Activated CD4-positive, alpha-beta T cell treated with anti-CD3 and anti-CD28 coated beads for 4 hours (primary cell): ENCODE results near the gene RNF214.
"Not testable (repeated sequence)": the region's sequence is repeated elsewhere in the genome, so short reads cannot be mapped to it uniquely, and the experiment has no call there.

Experiments
- DNase-seq, 2 donors: peaks; one replicate each; pipeline ENCODE4 v3.0.0-alpha.2; 2020

The RNF214 gene

DNA sequence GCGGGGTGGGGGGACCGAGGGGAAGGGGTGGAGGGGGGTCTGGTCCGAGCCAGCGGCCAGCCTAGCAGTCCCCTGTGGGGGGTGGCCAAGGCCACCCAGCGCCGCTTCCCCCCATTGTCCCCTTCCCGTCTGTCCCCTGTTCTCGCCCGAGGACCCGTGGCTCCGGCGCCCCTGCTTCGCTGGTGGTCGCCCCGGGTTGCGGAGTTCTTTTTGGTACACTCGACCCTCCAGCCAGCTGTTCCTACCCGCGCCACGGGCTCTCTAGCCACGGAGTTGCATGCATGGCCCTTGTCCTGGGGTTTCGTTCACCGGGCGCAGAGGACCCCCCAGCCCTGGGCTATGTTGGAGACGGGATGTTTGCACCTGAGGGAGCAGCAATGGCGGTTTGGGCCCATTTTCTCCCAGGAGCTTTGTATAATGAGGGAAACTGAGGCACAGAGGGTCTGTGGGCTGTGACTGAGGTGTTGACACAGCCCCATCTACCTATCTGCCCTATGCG lies 489 bp downstream of the RNF214 start:
- DNase-seq = no peak

DNA sequence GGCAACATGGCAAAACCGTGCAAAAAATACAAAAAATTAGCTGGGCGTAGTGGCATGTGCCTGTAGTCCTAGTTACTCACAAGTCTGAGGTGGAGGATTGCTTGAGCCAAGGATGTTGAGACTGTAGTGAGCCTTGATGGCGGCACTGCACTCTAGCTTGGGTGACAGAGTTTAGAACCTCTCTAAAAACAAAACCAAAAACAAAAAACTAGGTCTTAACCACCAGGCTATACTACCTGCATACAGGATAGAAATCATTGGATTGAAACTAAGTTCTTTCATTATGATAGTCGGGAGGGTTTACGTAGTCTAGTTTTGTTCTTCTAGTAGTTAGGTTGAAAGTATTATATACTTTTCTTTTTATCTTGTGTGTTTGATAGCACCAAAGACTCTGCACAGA lies 5.8 kb downstream of the RNF214 start:
- DNase-seq = no peak

DNA sequence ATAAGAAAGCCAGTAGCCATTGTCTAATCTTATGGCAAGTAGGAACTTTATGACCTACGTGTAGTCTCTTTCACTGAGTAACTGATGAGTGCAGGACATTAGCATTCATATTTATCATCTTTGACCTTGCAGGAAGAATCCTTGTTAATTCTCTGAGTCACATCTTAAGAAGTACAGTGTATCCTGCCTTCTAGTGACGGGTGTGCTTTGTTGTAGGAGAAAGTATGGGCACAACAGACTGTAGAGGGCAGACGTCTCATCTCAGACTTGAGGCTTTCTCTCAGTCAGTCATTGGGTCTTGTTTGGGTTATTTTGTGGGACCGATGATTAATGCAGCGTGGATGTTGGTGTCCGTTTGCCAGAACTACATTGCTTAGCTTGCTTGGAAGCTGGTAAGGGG lies 6.8 kb downstream of the RNF214 start:
- no peak for DNase-seq

DNA sequence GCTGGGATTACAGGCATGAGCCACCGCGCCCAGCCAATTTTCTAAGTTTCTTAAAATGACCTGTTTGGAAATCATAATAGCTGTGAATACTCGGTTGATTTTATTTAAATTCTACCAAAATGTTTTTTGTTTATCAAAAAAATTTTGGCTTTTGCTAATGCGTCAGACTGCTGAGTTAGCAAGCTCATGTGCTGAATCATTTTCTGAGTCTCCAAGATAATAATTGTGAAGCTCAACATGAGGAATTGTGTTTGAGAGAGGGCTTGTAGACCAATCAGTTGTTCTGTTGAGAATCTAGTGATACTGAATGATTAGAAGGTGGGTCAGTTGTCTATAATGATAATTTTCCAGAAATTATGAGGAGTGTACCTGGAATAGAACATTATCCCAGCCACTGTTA lies 15.9 kb downstream of the RNF214 start:
- no peak for DNase-seq

DNA sequence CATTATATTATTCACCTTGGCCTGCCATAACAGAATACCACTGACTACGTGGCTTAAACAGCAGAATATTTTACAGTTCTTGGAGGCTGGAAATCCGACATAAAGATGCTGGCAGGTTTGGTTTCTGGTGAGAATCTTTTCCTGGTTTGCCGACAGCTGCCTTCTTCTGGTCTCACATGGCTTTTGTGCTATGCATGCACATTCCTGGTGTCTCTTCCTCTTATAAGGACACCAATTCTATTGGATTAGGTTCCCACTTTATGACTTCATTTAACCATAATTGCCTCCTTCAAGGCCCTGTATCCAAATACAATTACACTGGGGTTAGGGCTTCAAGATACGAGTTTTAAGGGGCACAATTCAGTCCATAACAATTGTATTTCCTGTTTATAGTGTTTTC lies 17.1 kb downstream of the RNF214 start:
- DNase-seq = no peak

DNA sequence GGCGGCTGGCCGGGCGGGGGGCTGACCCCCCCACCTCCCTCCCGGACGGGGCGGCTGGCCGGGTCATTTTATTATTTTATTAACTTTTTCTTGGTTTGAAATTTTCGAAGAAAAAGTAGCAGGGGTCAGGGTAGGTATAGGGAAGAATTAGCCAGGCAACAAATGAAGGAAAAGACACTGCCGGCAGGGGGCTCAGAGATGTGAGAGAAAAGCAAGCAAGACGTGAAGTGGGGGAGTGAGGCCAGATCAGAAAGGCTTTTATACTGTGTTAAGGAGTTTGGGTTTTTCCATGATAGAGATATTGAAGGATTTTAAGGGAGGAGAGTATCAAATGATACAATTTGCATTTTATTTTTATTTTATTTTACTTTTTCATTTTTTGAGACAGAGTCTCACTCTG lies 19.0 kb downstream of the RNF214 start:
- DNase-seq = no peak

DNA sequence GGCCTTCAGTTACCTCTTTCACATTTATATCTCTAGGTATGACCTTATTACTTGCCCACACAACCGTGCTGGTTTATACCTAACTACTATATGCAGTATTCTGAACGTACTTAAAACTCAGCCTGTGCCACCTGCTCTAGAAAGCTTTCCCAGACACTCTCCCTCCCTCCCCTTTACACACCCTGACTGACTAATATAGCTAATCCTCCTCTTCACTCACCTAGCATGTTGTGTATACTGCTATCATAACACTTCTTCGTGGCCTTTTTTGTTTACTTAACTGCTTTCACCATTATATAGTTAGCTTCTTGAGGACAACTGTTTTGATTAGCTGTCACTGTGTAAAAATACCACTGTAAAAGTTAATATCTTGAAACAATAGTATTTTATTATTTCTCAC lies 23.5 kb downstream of the RNF214 start:
- no peak for DNase-seq

DNA sequence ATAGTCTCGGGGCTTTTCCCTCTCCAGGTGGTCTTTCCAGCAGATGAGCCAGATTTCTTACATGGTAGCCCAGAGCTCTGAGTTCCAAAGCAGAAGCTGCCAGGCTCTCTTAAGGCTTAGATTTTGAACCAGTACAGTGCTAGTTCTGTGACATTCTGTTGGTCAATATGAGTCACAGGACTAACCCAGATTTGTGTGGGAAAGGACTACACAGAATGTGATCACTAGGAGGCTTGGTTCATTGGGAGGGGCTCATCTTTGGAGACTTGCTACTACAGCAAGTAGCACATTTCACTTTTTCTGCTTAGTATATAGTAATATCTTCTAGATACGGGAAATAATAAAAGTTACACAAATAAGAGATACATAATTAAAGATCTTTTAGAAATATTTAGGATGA lies 24.1 kb downstream of the RNF214 start:
- DNase-seq = no peak

DNA sequence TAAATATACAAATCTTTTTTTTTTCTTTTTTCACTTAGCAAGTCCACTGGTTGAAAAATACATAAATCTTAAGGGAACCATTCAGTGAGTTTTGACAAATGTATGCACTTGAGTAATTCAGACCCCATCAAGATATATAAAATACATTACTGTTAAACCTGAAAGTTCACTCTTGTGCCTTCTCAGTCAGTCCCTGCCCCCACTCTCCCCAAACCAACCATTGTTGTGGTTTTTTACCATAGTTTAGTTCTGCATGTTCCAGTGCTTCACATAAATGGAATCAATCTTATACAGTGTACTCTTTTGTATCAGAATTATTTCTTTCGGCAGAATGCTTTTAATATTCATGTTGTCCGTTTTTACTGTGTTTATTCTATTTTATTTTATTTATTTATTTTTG lies 26.1 kb downstream of the RNF214 start:
- no peak for DNase-seq

DNA sequence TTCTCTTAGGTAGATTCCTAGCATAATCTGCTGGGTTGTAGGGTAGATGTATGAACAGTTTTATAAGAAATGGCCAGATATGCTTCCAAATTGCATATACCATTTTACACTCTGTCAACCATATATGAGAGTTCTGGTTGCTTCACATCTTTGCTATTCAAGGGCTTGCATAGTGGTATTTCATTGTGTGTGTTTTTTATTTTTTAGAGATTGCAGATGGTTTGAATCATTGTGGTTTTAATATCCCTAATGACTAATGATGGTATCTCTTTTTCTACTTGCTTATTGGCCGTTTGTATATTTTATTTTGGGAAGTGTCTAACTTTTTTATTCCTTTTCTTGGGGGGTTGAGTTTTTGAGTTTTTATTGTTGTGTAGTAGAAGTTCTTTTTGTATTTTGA lies 26.9 kb downstream of the RNF214 start:
- DNase-seq = no peak

DNA sequence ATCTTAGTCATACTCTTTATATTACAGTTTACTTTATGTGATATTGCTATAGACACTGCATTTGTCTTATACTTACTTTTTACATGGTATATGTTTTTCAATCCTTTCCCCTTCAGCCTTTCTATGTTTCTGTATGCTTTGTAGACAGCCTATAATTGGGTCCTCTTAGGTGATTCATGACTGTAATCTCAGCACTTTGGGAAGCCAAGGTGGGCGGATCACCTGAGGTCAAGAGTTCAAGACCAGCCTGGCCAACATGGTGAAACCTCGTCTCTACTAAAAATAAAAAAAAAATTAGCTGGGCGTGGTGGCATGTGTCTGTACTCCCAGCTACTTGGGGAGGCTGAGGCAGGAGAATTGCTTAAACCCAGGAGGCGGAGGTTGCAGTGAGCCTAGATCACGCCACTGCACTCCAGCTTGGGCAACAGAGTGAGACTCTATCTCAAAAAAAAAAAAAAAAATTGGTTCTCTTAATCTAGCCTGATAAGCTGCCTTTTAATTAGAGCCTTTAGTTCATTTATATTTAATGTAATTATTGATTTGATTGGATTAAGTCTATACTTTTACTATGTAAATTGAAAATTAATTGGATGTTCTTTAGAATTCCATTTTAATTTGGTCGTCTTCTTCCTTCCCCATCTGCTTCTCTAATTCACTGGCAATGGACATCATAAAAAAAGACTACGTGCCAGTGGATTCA lies 32.3 kb downstream of the RNF214 start:
- not testable (repeated sequence) for DNase-seq

DNA sequence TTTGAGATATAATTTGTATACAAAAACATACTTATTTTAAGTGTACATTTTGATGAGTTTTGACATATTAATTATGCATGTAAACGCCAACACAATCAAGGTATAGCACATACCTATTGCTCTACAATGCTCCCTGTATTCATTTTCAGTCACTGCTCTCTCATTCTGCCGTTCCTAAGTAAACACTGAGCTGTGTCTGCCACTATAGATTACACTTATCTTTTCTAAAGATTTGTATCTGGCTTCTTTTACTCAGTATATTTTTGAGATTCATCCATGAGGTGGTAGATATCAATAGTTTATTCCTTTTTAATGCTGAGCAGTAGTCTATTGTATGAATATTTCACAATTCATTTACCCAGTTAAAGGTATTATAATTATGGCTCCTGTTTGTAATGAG lies 33.3 kb downstream of the RNF214 start:
- no peak for DNase-seq

DNA sequence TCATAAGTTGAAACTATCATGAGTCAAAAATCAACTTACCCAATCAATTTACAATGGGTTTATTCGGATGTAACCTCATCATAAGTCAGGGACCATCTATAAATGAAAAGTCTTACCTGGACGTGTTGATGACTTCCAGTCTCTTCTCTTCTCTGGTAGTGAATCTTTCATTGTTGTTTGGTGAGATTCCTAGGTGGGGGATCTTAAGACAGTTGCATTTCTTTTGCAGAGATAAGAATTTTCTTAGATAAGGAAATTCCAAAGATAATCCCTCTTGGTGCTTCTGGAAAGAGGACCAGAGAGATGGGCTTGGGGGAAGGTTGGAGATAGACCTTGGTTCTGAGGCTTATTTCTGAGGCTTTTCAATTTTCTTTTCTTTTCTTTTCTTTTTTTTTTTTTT lies 37.4 kb downstream of the RNF214 start:
- no peak for DNase-seq

DNA sequence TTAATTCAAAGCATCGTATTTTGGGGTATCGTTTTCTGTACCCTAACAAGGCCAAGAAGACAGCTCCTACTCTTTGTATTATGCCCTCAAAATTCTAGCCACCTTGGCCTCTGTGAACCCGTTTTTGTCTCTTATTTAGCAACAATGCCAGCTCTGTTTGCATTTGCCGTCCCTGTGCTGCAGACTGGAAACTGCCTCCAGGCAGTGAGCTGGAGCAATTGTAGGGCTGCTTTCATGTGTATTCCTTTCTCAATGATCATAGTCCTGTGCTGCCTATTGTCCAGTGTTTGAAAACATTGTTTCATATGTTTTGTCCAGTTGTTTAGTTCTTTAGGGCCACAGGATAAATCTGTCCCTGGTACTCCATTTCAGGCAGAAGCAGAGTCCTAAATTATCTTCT lies 38.7 kb downstream of the RNF214 start:
- no peak for DNase-seq

DNA sequence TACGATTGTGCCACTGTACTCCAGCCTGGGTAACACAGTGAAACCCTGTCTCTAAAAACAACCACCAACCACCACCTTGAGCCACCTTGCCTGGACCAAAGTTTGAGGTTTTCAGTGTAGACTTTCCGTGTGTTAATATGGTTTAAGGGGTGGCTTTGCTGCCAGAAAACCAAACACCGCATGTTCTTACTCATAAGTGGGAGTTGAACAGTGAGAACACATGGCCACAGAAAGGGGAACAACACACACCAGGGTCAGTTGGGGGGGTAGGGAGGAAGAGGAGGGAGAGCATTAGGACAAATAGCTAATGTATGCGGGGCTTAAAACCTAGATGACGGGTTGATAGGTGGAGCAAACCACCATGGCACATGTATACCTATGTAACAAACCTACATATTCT lies 39.7 kb downstream of the RNF214 start:
- not testable (repeated sequence) for DNase-seq

DNA sequence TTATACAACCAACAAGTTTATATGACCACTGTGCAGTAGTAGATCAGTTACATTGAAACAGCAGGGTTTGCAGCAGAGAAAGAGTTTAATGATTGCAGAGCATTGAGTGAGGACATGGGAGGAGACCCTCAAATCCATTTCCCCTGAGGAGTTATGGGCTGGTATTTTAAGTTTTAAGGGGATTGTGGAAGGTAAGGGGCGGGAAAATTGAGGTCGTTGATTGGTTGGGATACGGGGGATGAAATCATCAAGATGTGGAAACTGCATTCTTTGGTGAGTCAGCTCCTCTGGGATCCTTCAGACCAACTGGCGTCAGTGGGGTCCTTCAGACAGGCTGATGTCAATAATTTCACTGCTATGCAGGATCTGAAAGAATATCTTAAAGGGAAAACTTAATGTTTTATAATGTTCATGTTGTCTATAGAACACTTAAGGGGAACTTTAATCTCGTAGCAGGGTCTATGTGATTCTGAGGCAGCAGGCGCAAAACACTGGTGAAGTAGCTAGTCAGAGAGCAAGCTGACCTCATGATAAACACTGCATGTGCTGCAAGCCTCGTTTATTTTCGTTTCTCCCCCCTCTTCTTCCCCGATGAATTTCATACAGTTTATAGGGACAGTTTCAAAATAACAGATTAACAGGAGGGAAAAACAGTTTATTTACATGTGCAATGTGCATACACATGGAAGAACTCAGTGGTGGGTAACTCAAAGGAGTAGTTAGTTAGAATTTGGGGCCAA lies 41.2 kb downstream of the RNF214 start:
- no peak for DNase-seq

DNA sequence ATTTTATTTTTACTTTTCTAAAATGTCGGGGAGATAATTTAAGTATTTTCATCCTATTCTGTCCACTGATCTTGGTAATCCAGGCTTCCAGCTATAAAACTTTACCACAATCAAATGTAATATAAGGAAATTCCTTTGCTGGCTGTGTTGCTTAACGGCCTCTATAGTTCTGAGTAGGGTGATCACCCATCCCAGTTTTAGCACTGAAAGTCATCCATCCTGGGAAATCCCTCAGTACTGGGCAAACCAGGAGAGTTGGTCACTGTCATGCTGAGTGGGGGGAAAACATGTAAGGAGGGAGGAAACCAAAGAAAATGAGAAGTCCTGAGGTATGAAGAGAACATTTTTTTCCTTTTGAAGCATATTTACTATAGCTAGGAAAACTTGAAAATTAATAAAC lies 45.9 kb downstream of the RNF214 start:
- no peak for DNase-seq

DNA sequence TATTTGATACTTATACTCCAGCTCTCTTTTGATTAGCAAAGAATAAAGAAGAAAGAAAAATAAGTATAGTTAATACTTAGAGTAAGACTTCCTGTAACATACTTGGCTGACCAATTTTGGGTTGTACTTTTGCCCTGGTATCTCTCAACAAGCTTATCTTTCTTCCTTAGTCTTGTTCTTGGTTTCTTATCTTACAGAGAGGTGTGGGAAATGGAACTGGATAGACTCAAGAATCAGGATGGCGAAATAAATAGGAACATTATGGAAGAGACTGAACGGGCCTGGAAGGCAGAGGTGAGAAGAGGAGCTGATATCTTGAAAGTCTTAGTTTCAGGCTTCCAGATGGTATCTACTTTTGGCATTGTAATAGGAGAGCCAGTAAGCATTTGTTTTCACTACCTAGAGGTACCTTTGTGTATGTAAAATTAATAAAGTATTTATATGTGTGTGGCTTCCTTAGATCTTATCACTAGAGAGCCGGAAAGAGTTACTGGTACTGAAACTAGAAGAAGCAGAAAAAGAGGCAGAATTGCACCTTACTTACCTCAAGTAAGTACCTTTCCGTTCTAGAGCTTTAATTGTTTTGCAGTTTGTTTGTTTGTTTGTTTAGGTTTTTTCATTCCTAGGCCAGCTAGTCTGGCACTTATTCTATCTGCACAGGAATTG lies 47.4 kb downstream of the RNF214 start:
- no peak for DNase-seq

DNA sequence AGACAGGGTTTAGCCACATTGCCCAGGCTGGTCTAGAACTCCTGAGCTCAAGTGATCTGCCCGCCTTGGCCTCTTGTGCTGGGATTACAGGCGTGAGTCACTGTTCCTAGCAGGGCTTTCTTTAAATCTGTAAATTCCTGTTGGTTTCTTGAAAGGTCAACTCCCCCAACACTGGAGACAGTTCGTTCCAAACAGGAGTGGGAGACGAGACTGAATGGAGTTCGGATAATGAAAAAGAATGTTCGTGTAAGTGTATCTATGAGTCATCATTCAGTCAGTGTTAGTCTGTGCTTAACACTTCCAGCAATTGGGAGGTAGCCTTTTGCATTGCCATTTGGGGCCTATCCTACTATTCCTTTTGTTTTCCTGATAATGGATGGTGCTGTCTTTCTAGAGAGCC lies 48.7 kb downstream of the RNF214 start:
- no peak for DNase-seq

DNA sequence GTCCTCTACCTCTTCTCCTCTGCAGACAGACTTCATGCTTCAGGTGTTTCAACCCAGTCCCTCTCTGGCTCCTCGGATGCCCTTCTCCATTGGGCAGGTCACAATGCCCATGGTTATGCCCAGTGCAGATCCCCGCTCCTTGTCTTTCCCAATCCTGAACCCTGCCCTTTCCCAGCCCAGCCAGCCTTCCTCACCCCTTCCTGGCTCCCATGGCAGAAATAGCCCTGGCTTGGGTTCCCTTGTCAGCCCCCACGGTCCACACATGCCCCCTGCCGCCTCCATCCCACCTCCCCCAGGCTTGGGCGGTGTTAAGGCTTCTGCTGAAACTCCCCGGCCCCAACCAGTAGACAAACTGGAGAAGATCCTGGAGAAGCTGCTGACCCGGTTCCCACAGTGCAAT lies 49.4 kb downstream of the RNF214 start:
- DNase-seq = no peak

DNA sequence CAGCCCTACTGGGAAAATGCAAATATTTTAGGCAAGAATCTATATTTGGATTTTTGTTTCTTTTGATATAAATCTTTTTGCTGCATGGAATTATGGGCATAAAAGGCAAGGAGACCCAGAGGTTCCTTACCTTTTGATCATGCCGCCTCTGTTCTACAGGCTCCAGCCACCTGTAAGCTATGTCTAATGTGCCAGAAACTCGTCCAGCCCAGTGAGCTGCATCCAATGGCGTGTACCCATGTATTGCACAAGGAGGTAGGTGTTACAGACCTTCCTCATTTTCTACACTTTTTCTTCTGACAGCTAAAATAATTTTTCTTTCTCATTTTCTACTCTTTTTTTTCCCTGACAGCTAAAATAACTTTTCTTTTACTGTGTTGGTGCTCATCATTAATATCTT lies 50.5 kb downstream of the RNF214 start:
- DNase-seq = no peak

DNA sequence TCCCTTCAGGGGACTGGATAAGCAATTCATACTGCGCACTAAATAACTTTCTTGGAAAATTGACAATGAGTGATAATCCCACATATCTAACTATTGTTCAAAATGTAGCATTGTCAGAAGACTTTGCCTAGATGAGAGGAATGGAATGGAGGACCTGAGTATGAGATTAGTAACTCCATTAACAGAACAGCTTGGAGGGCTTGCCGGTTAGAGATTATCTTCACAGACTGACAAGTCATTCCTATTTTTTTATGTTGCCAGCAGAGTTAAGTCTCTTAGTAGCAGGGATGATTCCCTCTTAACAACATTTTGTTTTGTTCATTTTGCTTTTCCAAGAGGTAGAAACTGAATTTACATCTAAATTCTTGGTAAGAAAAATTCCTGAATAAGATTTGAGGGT lies 51.6 kb downstream of the RNF214 start:
- DNase-seq = no peak

DNA sequence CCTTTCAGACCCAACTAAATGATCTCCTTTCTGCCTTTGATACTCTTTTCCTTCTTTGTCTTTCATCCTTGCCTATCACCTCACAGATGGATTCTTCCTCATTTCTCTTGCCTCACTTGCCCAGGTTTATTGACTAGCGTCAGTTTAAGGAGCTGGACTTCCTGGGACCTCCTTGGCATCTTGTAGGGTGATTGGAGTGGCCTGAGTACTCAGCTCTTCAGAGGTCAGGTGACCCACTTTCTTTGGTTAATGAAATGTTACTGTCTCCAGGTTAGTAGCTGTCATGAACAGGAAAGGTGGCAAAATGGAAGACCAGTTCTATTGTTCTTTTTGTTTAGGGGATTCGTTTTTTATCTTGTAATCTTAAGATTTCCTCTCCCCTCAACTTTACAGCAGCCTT lies 54.1 kb downstream of the RNF214 start:
- no peak for DNase-seq

DNA sequence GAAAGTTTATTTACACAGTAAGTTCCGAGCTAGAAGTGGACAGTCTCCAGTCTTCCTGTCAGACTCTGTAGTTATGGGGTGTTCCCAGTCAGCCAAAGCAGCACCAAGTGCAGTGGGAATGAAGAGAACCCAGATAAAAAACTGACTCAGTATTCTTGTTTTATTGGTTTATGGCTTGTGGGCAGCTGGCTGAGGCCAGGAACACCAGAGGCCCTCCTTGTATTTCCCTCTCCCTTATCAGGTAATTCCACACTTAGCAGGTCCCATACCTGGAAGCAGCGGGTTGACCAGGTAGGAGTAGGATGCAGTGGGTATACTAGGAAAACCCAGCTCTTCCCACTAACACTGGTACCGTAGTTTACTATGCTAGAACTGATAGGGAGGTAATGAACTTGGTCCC lies 55.2 kb downstream of the RNF214 start:
- no peak for DNase-seq
